ENCODE results near the gene RHBDD1. TPM values are rescaled to one million over a fixed set of nuclear protein-coding genes. Genes with fewer than 3 reads are reported as not detected.

The RHBDD1 gene
- total RNA-seq, 1 experiment from 2014 or later, result 74.9 TPM

DNA sequence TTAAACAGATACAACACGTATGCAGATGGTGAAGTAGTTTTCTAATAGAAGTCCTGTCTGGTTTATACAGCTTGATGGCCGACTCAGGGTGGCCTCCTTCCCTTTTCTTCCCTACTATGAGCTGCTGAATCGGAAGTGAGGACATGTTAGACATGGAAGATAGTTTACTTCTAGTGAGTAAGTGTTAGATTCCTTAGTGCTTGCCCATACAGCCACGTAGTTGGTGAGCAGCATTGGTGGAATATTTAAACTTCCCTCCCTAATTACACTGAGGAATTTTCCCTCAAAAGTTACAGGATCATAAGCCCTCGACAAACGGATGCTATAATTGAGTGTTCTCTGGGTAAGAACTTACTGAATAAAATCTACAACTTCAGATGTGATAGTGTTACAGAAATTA lies 52.1 kb downstream of the RHBDD1 start:
- no peak overlapping the region for H3K4me3 ChIP-seq (ENCODE audit: low read length)
- DNase-seq, result no peak
- H3K9me2 ChIP-seq (replicated peaks; ENCODE audit: insufficient read depth, low read length), result no peaks in the 10 kb centered on the region
- H3K9ac ChIP-seq (ENCODE audit: low read length), result no peak overlapping the region
- H3K27me3 ChIP-seq (ENCODE audit: low read length), result no peaks in the 10 kb centered on the region
- H3K36me3 ChIP-seq (ENCODE audit: insufficient read depth, low read length), result no peaks in the 10 kb centered on the region
- H3K79me2 ChIP-seq (ENCODE audit: low read length), result no peaks in the 10 kb centered on the region
- no peaks in the 10 kb centered on the region for H3K9me3 ChIP-seq (ENCODE audit: low read length)
- H3K4me2 ChIP-seq (ENCODE audit: low read depth, low read length, poor library complexity, severe bottlenecking), result no peak overlapping the region
- H4K20me1 ChIP-seq (ENCODE audit: insufficient read depth, low read depth, low read length), result 0 out of 2 replicates have a peak, but pooled peaks cover 4% of the 10 kb centered on the region
- H3K27ac ChIP-seq (ENCODE audit: low read length), result no peak overlapping the region
- H3K4me1 ChIP-seq (ENCODE audit: low read length), result no peaks in the 10 kb centered on the region
- no peak overlapping the region for H2AFZ ChIP-seq (ENCODE audit: low read length)

DNA sequence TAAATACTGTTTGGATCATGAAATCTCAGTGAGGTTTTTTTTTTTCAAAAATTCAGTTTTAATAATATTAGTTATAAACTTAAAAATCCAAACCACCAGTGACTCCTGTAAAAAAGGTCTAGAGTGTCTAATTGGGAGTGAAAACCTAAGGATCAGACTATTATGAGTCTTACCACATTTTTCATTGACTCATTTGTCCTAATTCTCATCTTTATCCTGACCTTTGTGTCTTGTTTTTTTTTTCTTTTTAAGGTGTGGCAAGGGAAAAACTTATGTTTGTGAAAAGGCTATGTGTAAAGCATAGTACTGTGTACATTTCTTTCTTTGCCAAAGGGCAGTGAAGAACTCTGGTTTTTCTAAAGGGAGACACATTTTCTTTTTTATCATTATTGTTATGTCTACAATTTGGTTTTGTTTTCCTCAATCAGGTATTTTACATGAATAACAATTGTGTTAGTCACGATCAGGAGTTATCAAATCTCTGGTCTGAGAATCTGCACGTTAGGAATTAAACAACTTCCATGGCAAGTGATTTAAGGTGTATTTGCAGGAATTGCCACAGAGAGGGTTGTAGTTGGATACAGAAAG lies 52.6 kb downstream of the RHBDD1 start:
- H3K9ac ChIP-seq (ENCODE audit: low read length), result no peak overlapping the region
- no peaks in the 10 kb centered on the region for H3K9me3 ChIP-seq (ENCODE audit: low read length)
- no peak for DNase-seq
- no peaks in the 10 kb centered on the region for H3K9me2 ChIP-seq (replicated peaks; ENCODE audit: insufficient read depth, low read length)
- no peak overlapping the region for H3K4me3 ChIP-seq (ENCODE audit: low read length)
- H4K20me1 ChIP-seq (ENCODE audit: insufficient read depth, low read depth, low read length), result 0 out of 2 replicates have a peak, but pooled peaks cover 4% of the 10 kb centered on the region
- no peaks in the 10 kb centered on the region for H3K4me1 ChIP-seq (ENCODE audit: low read length)
- H3K27ac ChIP-seq (ENCODE audit: low read length), result no peak overlapping the region
- H3K27me3 ChIP-seq (ENCODE audit: low read length), result no peaks in the 10 kb centered on the region
- H3K4me2 ChIP-seq (ENCODE audit: low read depth, low read length, poor library complexity, severe bottlenecking), result no peak overlapping the region
- H3K36me3 ChIP-seq (ENCODE audit: insufficient read depth, low read length), result no peaks in the 10 kb centered on the region
- H3K79me2 ChIP-seq (ENCODE audit: low read length), result no peaks in the 10 kb centered on the region
- H2AFZ ChIP-seq (ENCODE audit: low read length), result no peak overlapping the region

DNA sequence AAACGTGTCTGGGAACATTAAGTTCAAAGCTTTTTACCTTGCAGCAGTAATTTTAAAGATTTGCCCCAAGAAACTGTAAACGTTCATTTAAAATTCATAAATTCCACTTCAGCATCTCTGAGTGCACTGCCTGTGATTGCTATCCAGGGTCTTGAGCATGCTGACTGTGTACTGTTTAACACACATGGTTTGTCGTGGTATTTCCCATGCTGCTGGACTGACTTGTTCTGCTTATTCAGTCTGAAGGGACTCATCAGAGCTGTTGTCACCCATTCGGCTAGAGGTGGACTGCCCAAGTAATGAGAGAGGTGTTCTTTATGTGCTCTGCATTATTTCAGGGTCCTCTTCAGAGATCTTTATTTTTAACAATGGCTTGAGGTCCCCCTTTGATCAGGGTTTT lies 53.1 kb downstream of the RHBDD1 start:
- Histone ChIP-seq H3K4me3 (ENCODE audit: low read length) (no peak overlapping the region), H2AFZ (ENCODE audit: low read length) (no peak overlapping the region), H3K36me3 (ENCODE audit: insufficient read depth, low read length) (no peaks in the 10 kb centered on the region), H3K27me3 (ENCODE audit: low read length) (no peaks in the 10 kb centered on the region), H3K9me3 (ENCODE audit: low read length) (no peaks in the 10 kb centered on the region), H3K79me2 (ENCODE audit: low read length) (no peaks in the 10 kb centered on the region), H3K9ac (ENCODE audit: low read length) (no peak overlapping the region), H4K20me1 (ENCODE audit: insufficient read depth, low read depth, low read length) (0 out of 2 replicates have a peak, but pooled peaks cover 4% of the 10 kb centered on the region), H3K27ac (ENCODE audit: low read length) (no peak overlapping the region), H3K9me2 (replicated peaks; ENCODE audit: insufficient read depth, low read length) (no peaks in the 10 kb centered on the region), H3K4me2 (ENCODE audit: low read depth, low read length, poor library complexity, severe bottlenecking) (no peak overlapping the region), H3K4me1 (ENCODE audit: low read length) (no peaks in the 10 kb centered on the region)
- no peak for DNase-seq

DNA sequence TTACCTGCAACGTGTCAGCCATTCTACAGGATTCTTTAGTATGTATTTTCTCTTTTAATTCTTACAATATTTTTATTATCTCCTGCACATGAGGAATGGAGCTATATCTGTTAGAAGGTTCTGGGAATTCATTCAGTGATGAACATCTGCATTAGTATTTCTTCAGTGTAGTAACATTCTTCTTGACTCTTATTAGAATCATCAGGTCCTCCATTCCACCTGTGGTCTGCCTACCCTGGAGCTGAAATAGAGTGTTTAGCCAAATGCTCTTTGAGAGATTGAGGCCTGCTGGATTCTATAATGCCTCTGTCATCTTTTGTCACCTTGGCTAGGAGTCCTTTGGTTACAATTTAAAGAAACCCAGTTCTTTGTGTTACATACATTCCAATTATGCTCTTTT lies 54.4 kb downstream of the RHBDD1 start:
- Histone ChIP-seq H3K4me3 (ENCODE audit: low read length) (no peak overlapping the region), H3K79me2 (ENCODE audit: low read length) (no peaks in the 10 kb centered on the region), H2AFZ (ENCODE audit: low read length) (no peak overlapping the region), H3K9me2 (replicated peaks; ENCODE audit: insufficient read depth, low read length) (no peaks in the 10 kb centered on the region), H3K27ac (ENCODE audit: low read length) (no peak overlapping the region), H4K20me1 (ENCODE audit: insufficient read depth, low read depth, low read length) (0 out of 2 replicates have a peak, but pooled peaks cover 4% of the 10 kb centered on the region), H3K4me2 (ENCODE audit: low read depth, low read length, poor library complexity, severe bottlenecking) (no peak overlapping the region), H3K9ac (ENCODE audit: low read length) (no peak overlapping the region), H3K4me1 (ENCODE audit: low read length) (no peaks in the 10 kb centered on the region), H3K9me3 (ENCODE audit: low read length) (no peaks in the 10 kb centered on the region), H3K36me3 (ENCODE audit: insufficient read depth, low read length) (no peaks in the 10 kb centered on the region), H3K27me3 (ENCODE audit: low read length) (no peaks in the 10 kb centered on the region)
- DNase-seq, result no peak

DNA sequence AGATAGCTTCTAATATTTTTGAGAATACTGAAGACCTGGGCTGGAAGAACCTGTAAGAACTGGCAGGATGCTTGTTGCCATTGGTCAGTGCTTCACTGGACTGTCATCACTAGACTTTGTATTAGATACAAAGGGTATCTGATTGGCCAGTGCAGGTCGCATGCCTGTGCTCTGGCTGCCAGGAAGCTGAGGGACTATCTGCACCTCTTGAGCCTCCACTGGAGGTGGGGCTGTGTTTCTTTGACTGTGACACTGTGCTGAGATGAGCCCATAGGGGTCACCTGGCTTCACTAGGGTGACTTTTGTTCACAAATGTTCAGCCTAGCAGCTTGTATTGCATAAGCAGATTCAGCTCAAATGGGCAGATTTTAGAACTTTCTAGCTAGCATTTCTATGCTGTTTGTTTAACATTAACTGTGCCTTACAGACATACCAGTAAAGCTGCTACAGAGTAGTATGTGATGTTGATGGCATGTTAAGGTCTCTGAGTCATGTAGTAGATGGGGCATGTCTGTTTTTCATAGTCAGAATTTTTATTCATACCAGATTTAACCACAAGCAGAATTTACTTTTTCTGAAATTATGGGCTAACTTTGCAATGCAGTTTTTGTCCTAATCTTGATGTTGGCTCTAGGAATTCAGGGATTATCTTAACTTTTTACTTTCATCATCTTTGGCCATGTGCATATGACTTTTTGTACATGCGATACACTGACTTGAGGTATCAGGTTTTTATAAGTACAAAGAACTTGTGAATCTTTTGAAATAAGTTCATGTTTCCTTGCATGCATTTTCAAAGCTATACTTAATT lies 56.1 kb downstream of the RHBDD1 start:
- no peak overlapping the region for H3K4me2 ChIP-seq (ENCODE audit: low read depth, low read length, poor library complexity, severe bottlenecking)
- no peaks in the 10 kb centered on the region for H3K9me3 ChIP-seq (ENCODE audit: low read length)
- DNase-seq, result no peak
- H4K20me1 ChIP-seq (ENCODE audit: insufficient read depth, low read depth, low read length), result no peaks in the 10 kb centered on the region
- H3K79me2 ChIP-seq (ENCODE audit: low read length), result no peaks in the 10 kb centered on the region
- no peak overlapping the region for H2AFZ ChIP-seq (ENCODE audit: low read length)
- no peaks in the 10 kb centered on the region for H3K4me1 ChIP-seq (ENCODE audit: low read length)
- H3K27ac ChIP-seq (ENCODE audit: low read length), result no peak overlapping the region
- H3K36me3 ChIP-seq (ENCODE audit: insufficient read depth, low read length), result no peaks in the 10 kb centered on the region
- H3K9ac ChIP-seq (ENCODE audit: low read length), result no peak overlapping the region
- no peaks in the 10 kb centered on the region for H3K9me2 ChIP-seq (replicated peaks; ENCODE audit: insufficient read depth, low read length)
- no peak overlapping the region for H3K4me3 ChIP-seq (ENCODE audit: low read length)
- no peaks in the 10 kb centered on the region for H3K27me3 ChIP-seq (ENCODE audit: low read length)

DNA sequence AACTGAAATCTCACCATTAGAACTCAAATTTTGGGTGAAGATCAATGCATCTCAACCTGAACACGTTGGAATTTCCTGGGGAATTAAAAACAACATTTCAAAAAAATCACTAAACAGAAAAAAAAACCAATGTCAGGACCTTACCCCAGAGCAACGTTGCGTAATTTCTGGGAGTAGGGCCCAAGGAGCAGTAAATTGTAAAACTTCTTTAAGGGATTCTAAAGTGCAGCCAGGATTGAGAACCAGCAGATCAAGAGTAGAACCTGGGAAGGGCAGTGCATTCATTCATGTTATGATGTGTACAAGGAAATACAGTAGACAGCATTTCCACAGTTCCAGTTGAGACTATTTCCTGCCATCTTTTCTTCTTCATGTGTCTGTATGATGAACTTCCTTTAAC lies 56.9 kb downstream of the RHBDD1 start:
- Histone ChIP-seq H3K4me1 (ENCODE audit: low read length) (no peaks in the 10 kb centered on the region), H4K20me1 (ENCODE audit: insufficient read depth, low read depth, low read length) (no peaks in the 10 kb centered on the region), H3K4me2 (ENCODE audit: low read depth, low read length, poor library complexity, severe bottlenecking) (no peak overlapping the region), H3K4me3 (ENCODE audit: low read length) (no peak overlapping the region), H3K27ac (ENCODE audit: low read length) (no peak overlapping the region), H3K27me3 (ENCODE audit: low read length) (no peaks in the 10 kb centered on the region), H3K79me2 (ENCODE audit: low read length) (no peaks in the 10 kb centered on the region), H3K9me2 (replicated peaks; ENCODE audit: insufficient read depth, low read length) (no peaks in the 10 kb centered on the region), H3K9ac (ENCODE audit: low read length) (no peak overlapping the region), H2AFZ (ENCODE audit: low read length) (no peak overlapping the region), H3K9me3 (ENCODE audit: low read length) (no peaks in the 10 kb centered on the region), H3K36me3 (ENCODE audit: insufficient read depth, low read length) (no peaks in the 10 kb centered on the region)
- DNase-seq, result no peak

DNA sequence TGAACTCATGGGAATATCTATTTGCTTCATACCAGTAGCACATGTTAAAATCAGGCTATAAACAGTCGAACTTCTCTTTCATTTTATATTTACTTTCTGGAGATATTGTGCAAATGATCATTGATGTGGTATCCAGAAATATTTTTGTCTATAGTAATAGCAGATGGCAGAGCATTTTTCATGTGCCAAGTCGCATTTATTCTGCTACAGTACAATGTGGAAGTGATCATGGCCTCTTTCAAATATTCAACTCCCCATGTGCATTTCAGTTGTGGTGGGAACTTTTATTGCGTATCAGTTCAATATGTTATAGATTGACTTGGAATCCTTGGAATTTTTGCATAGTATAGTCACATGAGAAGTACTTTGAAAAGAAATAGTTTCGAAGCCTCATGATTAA lies 57.4 kb downstream of the RHBDD1 start:
- DNase-seq, result no peak

DNA sequence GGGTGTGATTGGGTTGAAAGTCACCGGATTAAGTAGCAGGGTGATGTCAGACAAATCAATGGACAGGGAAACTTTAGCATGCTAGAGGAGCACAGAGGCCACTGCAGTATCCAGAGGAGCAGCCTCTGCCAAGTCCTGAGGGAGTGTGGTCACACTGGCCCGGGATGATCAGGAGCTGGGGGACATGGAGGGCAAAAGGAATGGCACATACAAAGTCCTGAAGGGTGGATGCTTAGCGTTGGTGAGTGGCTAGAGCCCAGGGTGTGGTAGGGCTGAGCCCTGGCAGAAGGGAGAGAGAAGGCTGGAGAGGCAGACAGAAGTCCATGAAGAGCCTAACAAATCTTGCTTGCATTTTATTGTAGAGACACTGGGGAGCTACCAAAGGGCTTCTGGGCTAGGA lies 58.9 kb downstream of the RHBDD1 start:
- no peak for DNase-seq
- Histone ChIP-seq H3K9me2 (replicated peaks; ENCODE audit: insufficient read depth, low read length) (no peaks in the 10 kb centered on the region), H3K4me2 (ENCODE audit: low read depth, low read length, poor library complexity, severe bottlenecking) (no peak overlapping the region)

More for the DNA sequence above, 57.4 kb downstream of the RHBDD1 start:
- H3K9me3 ChIP-seq (ENCODE audit: low read length), result no peaks in the 10 kb centered on the region
- no peak overlapping the region for H3K9ac ChIP-seq (ENCODE audit: low read length)
- no peaks in the 10 kb centered on the region for H3K4me1 ChIP-seq (ENCODE audit: low read length)
- H3K4me3 ChIP-seq (ENCODE audit: low read length), result no peak overlapping the region
- no peaks in the 10 kb centered on the region for H3K9me2 ChIP-seq (replicated peaks; ENCODE audit: insufficient read depth, low read length)
- no peak overlapping the region for H3K4me2 ChIP-seq (ENCODE audit: low read depth, low read length, poor library complexity, severe bottlenecking)
- no peak overlapping the region for H2AFZ ChIP-seq (ENCODE audit: low read length)
- H3K27me3 ChIP-seq (ENCODE audit: low read length), result no peaks in the 10 kb centered on the region
- no peaks in the 10 kb centered on the region for H3K36me3 ChIP-seq (ENCODE audit: insufficient read depth, low read length)
- H3K27ac ChIP-seq (ENCODE audit: low read length), result no peak overlapping the region
- no peaks in the 10 kb centered on the region for H4K20me1 ChIP-seq (ENCODE audit: insufficient read depth, low read depth, low read length)
- no peaks in the 10 kb centered on the region for H3K79me2 ChIP-seq (ENCODE audit: low read length)

More for the DNA sequence above, 58.9 kb downstream of the RHBDD1 start:
- Histone ChIP-seq H3K27ac (ENCODE audit: low read length) (no peak overlapping the region), H3K27me3 (ENCODE audit: low read length) (no peaks in the 10 kb centered on the region), H3K9ac (ENCODE audit: low read length) (no peak overlapping the region), H2AFZ (ENCODE audit: low read length) (no peak overlapping the region), H3K4me1 (ENCODE audit: low read length) (peaks cover 14% of the 10 kb centered on the region), H4K20me1 (ENCODE audit: insufficient read depth, low read depth, low read length) (no peaks in the 10 kb centered on the region), H3K4me3 (ENCODE audit: low read length) (no peak overlapping the region), H3K79me2 (ENCODE audit: low read length) (no peaks in the 10 kb centered on the region), H3K36me3 (ENCODE audit: insufficient read depth, low read length) (no peaks in the 10 kb centered on the region), H3K9me3 (ENCODE audit: low read length) (no peaks in the 10 kb centered on the region)
